Small intestine (tissue), 7 donors: ENCODE data around the gene RRAS. TPM values are rescaled to one million over a fixed set of nuclear protein-coding genes. Genes with fewer than 3 reads are reported as not detected.

Experiments
- DNase-seq, 2 donors: peaks; one replicate each; pipeline versions ENCODE4 v3.0.0 to v3.0.0-alpha.2; 2013
- FAIRE-seq: peaks from 2 replicates; lab custom pipeline; 2012; peaks lifted over from hg19 to GRCh38; lab: Jason Lieb, UNC
- H3K27ac ChIP-seq, 3 donors: one replicate each; pipeline ENCODE4 v1.5.1; 2013; ENCODE audit warnings: low read length in 2 of 3, mild to moderate bottlenecking in 2 of 3, control low read depth in 1 of 3, inconsistent platforms in 1 of 3, low read depth in 1 of 3, moderate library complexity in 1 of 3
- H3K27me3 ChIP-seq, 3 donors: one replicate each; pipeline ENCODE4 v1.6.1; 2013; ENCODE audit warnings: low read length in 3 of 3, inconsistent platforms in 1 of 3; ENCODE audit not compliant: control insufficient read depth in 3 of 3, insufficient read depth in 3 of 3
- H3K36me3 ChIP-seq, 3 donors: one replicate each; pipeline ENCODE4 v1.6.1; 2013; ENCODE audit warnings: low read length in 3 of 3, inconsistent platforms in 1 of 3, low read depth in 1 of 3, mild to moderate bottlenecking in 1 of 3, moderate library complexity in 1 of 3; ENCODE audit not compliant: control insufficient read depth in 3 of 3, insufficient read depth in 2 of 3
- H3K4me1 ChIP-seq, 3 donors: one replicate each; pipeline ENCODE4 v1.6.1; 2013; ENCODE audit warnings: low read length in 2 of 3, inconsistent platforms in 1 of 3, low read depth in 1 of 3, mild to moderate bottlenecking in 1 of 3, moderate library complexity in 1 of 3; ENCODE audit not compliant: control insufficient read depth in 3 of 3, insufficient read depth in 2 of 3
- H3K4me3 ChIP-seq, 3 donors: one replicate each; pipeline ENCODE4 v1.5.1; 2013; ENCODE audit warnings: low read length in 3 of 3, control low read depth in 1 of 3, inconsistent platforms in 1 of 3, low read depth in 1 of 3, mild to moderate bottlenecking in 1 of 3, moderate library complexity in 1 of 3
- H3K9me3 ChIP-seq, 2 donors: one replicate each; pipeline ENCODE4 v1.6.1; 2013; ENCODE audit warnings: low read depth in 1 of 2, low read length in 1 of 2; ENCODE audit not compliant: control insufficient read depth in 2 of 2, insufficient read depth in 1 of 2
- WGBS, 3 donors: extraction: QIAGEN DNeasy Blood & Tissue Kit; methylation state at CpG; one replicate each; pipeline ENCODE4 v1.1.7; 2013; 5-methylcytosine and 5-hydroxymethylcytosine counted together
- polyA plus RNA-seq, 4 donors: library from polyadenylated mRNA; stranded (reverse) in 3 of 4; unstranded in 1 of 4; fragments of 200-250 nt in 3 of 4; fragments of 120-200 nt in 1 of 4; gene quantifications; one replicate each; pipeline versions ENCODE4 v1.2.1 to v1.2.3, GENCODE V29; 2013
- donor health status: healthy with polysubstance abuse.
- donor health status: control.
- donor health status: control.
- donor health status: Bipolar disorder and iron deficiency.
- donor health status: healthy.

Gene RRAS
- polyA plus RNA-seq, 4 donors = 30.6 to 105 (median 85.5) TPM

DNA sequence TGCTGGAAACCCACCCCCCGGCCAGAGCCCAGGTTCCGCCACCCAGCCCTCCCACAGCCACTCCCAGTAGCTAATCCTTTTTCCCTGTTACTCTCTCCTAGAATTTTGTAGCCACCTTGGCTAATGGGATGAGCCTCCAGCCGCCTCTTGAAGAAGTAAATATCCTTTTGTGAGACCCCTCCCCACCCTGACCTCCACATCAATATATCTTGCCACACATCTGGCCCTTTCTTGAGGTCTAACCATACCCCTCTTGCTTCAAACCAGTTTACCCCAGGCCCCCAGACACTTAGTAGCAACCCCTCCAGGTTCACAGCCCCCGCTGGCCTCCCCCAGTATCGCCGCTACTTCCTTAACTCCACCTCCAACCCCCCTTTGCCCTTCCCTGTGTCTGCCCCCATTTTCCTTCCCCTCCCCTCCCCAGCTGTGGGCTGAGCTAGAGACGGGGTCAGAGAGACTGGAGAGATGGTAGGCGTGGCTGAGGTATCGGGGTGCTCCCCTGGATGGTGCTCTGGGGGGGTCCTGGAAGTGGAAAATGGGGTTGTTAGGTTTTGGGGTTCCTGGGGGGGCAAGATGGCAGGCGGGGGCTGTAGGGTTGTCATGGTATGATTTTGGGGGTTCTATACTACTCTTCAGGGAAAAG is 39.9 kb upstream of the RRAS start:
- no peaks in the 10 kb centered on the region for H3K27me3 ChIP-seq
- H3K4me3 ChIP-seq = peak overlapping the region in 1 of 3 donors; percentile 16
- peak overlapping the region in 2 of 3 donors; percentile 5 to 60 for H3K27ac ChIP-seq
- peaks cover 3 to 56% (median 8%) of the 10 kb centered on the region in 3 donors for H3K36me3 ChIP-seq
- no peaks in the 10 kb centered on the region for H3K9me3 ChIP-seq
- FAIRE-seq (no peak), DNase-seq (no peak)
- 61 to 62% (median 61%) methylated on average over 10 of the region's 10 CpGs for WGBS, 3 donors
- H3K4me1 ChIP-seq = peaks cover 2 to 22% (median 7%) of the 10 kb centered on the region in 3 donors

DNA sequence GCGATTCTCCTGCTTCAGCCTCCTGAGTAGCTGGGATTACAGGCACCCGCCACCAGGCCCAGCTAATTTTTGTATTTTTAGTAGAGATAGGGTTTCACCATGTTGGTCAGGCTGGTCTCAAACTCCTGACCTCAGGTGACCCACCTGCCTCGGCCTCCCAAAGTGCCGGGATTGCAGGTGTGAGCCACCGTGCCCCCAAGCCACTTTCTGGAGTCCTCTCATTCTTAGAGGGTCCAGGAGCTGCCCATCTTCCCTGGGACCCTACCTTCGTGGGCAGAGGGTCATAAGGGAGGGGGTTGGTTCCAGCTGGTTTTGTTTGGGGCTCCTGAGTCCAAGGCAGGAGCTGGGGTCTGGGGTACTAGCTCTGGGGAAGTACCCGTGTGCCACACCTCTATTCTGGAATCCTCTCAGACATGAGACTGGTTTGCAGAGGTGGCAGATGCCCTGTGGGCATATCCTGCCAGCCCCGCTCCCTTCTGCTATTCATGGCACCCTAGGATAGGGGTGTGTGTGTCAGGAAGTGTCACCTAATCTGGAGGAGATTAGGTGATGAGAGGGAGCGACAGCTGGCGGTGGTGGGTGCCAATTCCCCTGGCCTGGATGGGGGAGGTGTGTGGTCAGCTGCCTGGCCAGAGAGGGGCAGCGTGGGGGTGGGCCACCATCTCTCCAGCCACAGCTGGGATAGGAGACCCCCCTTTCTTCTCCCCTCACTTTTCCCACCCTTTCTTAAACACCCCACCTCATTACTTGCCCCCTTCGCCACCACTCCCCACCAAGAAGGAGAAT is 39.2 kb upstream of the RRAS start:
- no peaks in the 10 kb centered on the region for H3K27me3 ChIP-seq
- no peak overlapping the region for H3K4me3 ChIP-seq
- 46 to 57% (median 49%) methylated on average over 12 of the region's 12 CpGs for WGBS, 3 donors
- peaks cover 2 to 22% (median 7%) of the 10 kb centered on the region in 3 donors for H3K4me1 ChIP-seq
- no peaks in the 10 kb centered on the region for H3K9me3 ChIP-seq
- DNase-seq (no peak), FAIRE-seq (no peak)
- peaks cover 3 to 49% (median 8%) of the 10 kb centered on the region in 3 donors for H3K36me3 ChIP-seq
- H3K27ac ChIP-seq = peak overlapping the region in 1 of 3 donors; percentile 5

DNA sequence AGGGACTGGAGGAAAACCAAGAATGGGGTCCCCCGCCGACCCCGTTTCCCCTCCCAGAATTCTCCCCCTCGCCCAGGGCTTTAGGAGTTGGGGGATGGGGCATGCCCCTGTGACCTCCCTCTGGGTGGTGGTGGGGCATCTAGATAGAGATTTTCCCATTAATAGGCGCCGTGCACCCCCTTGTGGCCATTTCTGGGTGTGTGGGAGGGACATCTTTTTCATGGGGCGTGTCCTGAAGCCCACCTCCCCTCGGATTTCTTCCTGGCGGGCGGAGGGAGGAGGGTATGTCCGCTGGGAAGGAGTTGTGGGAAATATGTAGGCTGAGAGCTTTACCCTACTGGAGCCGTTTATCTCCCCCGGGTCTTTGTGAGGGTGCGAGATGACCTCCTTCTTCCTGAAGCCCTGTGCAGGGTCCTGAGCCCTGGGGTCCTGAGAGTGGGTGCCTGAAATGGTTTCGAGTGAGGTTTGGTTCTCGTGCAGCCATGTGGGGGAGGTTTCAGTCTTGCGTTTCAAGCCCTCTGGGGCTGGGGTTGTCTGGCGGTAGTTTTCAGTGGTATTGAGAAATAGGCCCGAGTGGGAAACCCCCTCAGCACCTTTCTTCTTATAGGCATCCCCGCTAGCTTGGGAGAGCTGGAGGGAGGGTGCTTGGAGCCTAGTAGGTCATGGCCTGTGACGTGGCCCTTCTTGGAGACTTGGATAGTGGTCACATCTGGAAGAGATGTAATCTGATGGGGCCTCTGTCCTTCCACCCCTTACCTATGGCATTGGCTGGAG is 38.1 kb upstream of the RRAS start:
- DNase-seq (peak; percentile 60 to 87), FAIRE-seq (no peak)
- Histone ChIP-seq H3K36me3 (peaks cover 3 to 43% (median 8%) of the 10 kb centered on the region in 3 donors), H3K4me3 (peak overlapping the region; percentile 84 to 100 (median 91)), H3K27me3 (no peaks in the 10 kb centered on the region), H3K9me3 (no peaks in the 10 kb centered on the region), H3K27ac (peak overlapping the region; percentile 80 to 96 (median 95)), H3K4me1 (peaks cover 2 to 22% (median 7%) of the 10 kb centered on the region in 3 donors)
- WGBS, 3 donors = 1 to 2% (median 1%) methylated on average over 21 of the region's 21 CpGs

DNA sequence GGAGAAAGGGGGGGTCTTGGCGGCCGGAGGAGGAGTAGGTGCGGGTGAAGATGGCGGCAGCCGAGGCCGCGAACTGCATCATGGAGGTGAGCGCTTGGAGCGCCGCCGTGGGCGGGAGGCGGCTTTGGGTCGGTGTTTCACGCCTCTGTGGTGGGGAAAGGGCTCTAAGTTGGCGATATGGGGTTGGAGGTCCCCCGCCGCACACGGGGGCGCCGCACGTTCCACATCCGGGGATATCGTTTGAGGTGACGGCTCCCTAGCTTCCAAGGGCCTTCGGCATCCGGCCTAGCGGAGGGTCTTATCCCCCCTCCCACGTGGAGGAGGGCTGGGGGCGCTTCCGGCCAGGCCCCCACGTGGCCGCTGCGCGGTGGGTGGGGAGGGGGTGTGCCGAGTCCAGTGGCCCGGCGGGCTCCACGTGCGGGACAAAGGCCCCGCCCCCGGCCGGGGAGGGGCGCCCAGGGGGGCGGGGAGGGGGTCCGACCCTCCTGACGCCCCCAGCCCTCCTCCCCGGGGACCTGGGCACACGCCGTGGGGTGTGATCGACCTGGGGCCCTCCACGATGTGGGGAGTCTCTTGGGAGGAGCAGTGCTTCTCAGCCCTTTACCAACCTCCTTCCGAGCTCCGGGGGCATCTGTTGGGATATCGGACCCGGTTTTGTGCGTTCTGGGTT is 37.4 kb upstream of the RRAS start, which contains the start of gene PRMT1:
Gene PRMT1, plus strand, starts transcription at position 41 of the 670 bp plus-strand sequence. Its CDS starts 10 bp downstream, at position 51.
- Histone ChIP-seq H3K27me3 (no peaks in the 10 kb centered on the region), H3K4me3 (peak within 1 kb of the TSS; percentile 84 to 100 (median 91)), H3K9me3 (no peaks in the 10 kb centered on the region), H3K36me3 (peaks cover under 1 to 38% (median 5%) of the 10 kb centered on the region in 3 donors), H3K4me1 (peaks cover 2 to 22% (median 7%) of the 10 kb centered on the region in 3 donors), H3K27ac (peak within 1 kb of the TSS; percentile 80 to 98 (median 95))
- 0 to 1% (median 1%) methylated on average over 40 to 57 of the region's 57 CpGs for WGBS, 3 donors
- FAIRE-seq (no peak), DNase-seq (peak in 1 of 2 donors; percentile 19)

DNA sequence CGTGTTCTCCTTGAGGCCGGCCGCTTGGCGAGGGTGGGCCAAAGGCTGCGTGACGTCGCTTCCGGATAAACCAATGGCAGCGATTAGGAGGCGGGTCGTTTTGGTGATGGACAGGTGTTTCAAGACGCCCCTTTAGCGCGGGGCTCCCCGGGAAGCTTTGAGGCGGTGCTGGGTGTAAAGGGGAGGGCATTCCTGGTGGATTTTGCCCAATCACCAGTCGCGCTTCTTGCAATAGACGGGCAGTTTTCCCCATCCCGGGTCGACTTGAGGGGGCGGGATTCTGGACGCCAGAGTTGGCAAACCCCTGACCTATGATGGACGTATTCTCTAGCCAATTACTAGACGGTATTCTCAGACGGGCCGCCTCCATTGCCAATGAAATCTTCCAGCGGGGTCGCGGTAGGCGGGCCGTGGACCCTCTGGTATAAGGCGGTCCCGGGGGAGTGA is 36.9 kb upstream of the RRAS start:
- peak; percentile 94 for FAIRE-seq
- DNase-seq = peak; percentile 100
- Histone ChIP-seq H3K4me3 (peak overlapping the region; percentile 84 to 100 (median 91)), H3K27ac (peak overlapping the region; percentile 80 to 98 (median 95)), H3K9me3 (no peaks in the 10 kb centered on the region), H3K36me3 (peaks cover 0 to 32% (median under 1%) of the 10 kb centered on the region in 3 donors), H3K4me1 (peaks cover 2 to 26% (median 7%) of the 10 kb centered on the region in 3 donors), H3K27me3 (no peaks in the 10 kb centered on the region)
- WGBS, 3 donors = 0% methylated on average over 34 of the region's 34 CpGs

DNA sequence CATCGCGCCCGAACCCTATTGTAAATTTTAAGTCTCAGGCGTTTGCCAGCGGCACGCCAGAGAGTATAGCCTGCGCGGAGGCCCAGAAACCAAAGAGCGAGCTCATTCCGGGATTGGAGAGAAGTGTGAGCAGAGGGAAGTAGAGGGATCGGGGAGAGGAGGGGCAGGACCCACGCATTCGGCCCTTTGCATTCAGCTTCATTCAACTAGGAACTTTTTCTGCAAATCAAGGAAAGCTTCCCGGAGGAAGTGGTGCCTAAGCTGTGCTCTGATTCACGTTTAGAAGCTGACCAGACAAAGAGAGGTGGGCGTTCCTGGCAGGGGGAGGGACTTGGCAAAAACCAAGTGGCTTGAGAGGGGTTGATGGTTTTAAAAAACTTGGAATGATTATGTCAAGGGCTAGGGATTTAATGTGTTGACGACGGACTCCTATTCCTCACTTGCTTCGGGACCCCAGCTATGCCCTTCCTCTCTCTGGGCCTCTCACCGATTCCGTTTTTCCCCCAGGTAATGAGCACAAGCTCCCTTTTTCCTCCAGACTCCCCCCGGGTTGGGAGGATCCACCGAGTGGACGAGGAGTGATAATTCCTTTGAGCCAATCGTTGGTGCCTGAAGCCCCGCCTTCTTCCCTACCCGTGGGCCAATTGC is 36.3 kb upstream of the RRAS start:
- Histone ChIP-seq H3K4me3 (peak overlapping the region; percentile 43 to 50 (median 48)), H3K9me3 (no peaks in the 10 kb centered on the region), H3K4me1 (peaks cover 2 to 29% (median 7%) of the 10 kb centered on the region in 3 donors), H3K36me3 (peaks cover 0 to 30% (median 0%) of the 10 kb centered on the region in 3 donors), H3K27me3 (no peaks in the 10 kb centered on the region), H3K27ac (peak overlapping the region; percentile 68 to 98 (median 88))
- peak in 1 of 2 donors; percentile 91 for DNase-seq
- 1 to 2% (median 1%) methylated on average over 27 of the region's 27 CpGs for WGBS, 3 donors
- no peak for FAIRE-seq

DNA sequence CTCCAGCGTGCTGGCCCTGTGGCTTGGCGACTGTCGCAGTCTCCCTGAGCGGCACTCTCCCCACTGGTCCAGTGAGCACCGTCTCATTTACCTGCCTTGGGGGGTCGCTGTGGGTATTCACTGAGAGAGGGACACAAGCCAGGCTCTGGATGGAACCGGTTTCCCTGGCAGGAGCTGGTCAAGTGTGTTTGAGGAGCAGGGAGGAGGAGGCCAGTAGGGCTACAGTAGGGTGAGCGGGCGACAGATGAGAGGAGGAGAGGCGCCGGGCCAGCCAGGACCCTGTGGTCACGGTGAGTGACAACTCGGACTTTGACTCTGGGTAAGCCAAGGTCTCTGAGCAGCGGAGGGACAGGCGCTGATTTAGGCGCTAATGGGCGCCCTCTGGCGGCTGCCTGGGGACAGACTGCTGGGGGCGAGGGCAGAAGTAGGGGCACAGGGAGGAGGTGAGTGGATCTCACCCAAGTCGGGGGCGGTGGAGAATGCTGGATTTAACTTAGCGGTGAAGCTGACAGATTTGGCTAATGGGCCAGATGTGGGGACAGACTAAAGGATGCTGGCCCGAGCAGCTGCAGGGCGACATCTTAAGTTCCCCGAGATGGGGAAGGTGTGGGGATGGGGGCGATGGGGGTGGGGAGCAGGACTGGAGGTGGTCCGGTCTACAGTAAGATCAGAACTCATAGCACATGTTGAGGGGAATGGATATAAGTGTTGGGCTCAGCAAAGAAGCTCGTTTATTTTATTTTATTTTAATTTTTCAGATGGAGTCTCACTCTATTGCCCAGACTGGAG is 32.4 kb upstream of the RRAS start:
- H3K36me3 ChIP-seq = peaks cover 0 to 29% (median 0%) of the 10 kb centered on the region in 3 donors
- 17 to 26% (median 23%) methylated on average over 28 of the region's 28 CpGs for WGBS, 3 donors
- FAIRE-seq = no peak
- H3K27me3 ChIP-seq = no peaks in the 10 kb centered on the region
- peaks cover 0 to 11% (median 0%) of the 10 kb centered on the region in 3 donors for H3K4me1 ChIP-seq
- DNase-seq = peak; percentile 86 to 90
- no peaks in the 10 kb centered on the region for H3K9me3 ChIP-seq
- H3K27ac ChIP-seq = peak overlapping the region; percentile 50 to 81 (median 64)
- peak overlapping the region in 2 of 3 donors; percentile 25 to 26 for H3K4me3 ChIP-seq
